ENCODE data around the gene NMB.

NMB gene

GRCh38 chr15:84656972-84657371 is 1.0 kb downstream of the NMB start:
- peaks cover 12% of the 10 kb centered on the region for H3K4me1 ChIP-seq (ENCODE audit: control insufficient read depth, insufficient read depth, low read length)
- no peak overlapping the region for H3K27ac ChIP-seq (ENCODE audit: insufficient read depth, low read depth, low read length, poor library complexity, severe bottlenecking)
- H3K36me3 ChIP-seq (ENCODE audit: control insufficient read depth, insufficient read depth, low read length): peaks cover 5% of the 10 kb centered on the region
- 93 to 94% methylated on average over 7 of the region's 7 CpGs for WGBS, 2 experiments
- no peaks in the 10 kb centered on the region for H3K9me3 ChIP-seq (ENCODE audit: control insufficient read depth, low read length)
- H3K27me3 ChIP-seq (ENCODE audit: control insufficient read depth, insufficient read depth, low read length, poor library complexity, severe bottlenecking): peaks cover 17% of the 10 kb centered on the region
- H3K4me3 ChIP-seq (ENCODE audit: insufficient read depth, low read depth, low read length): no peak overlapping the region

GRCh38 chr15:84654689-84655453 is 3.1 kb downstream of the NMB start:
- peaks cover 17% of the 10 kb centered on the region for H3K27me3 ChIP-seq (ENCODE audit: control insufficient read depth, insufficient read depth, low read length, poor library complexity, severe bottlenecking)
- peaks cover 12% of the 10 kb centered on the region for H3K36me3 ChIP-seq (ENCODE audit: control insufficient read depth, insufficient read depth, low read length)
- WGBS, 2 experiments: 14 to 16% methylated on average over 19 of the region's 19 CpGs
- peak overlapping the region; percentile 71 for H3K27ac ChIP-seq (ENCODE audit: insufficient read depth, low read depth, low read length, poor library complexity, severe bottlenecking)
- peak overlapping the region; percentile 100 for H3K4me3 ChIP-seq (ENCODE audit: insufficient read depth, low read depth, low read length)
- H3K4me1 ChIP-seq (ENCODE audit: control insufficient read depth, insufficient read depth, low read length): peaks cover 12% of the 10 kb centered on the region
- H3K9me3 ChIP-seq (ENCODE audit: control insufficient read depth, low read length): no peaks in the 10 kb centered on the region

- WGBS, 2 experiments: 0 to 1% methylated on average over 45 to 49 of the region's 49 CpGs
- H3K4me1 ChIP-seq (ENCODE audit: control insufficient read depth, insufficient read depth, low read length): peaks cover 12% of the 10 kb centered on the region
These were observed 3.9 kb downstream of the NMB start, which contains the start of gene WDR73 for GRCh38 chr15:84653910-84654688. TSS of gene WDR73 (minus strand) at chr15:84654283. CDS start at chr15:84654274, 9 bp downstream.

GRCh38 chr15:84653584-84653909 is 4.5 kb downstream of the NMB start:
- Histone ChIP-seq H3K9me3 (ENCODE audit: control insufficient read depth, low read length) (no peaks in the 10 kb centered on the region), H3K27ac (ENCODE audit: insufficient read depth, low read depth, low read length, poor library complexity, severe bottlenecking) (peak overlapping the region; percentile 78), H3K36me3 (ENCODE audit: control insufficient read depth, insufficient read depth, low read length) (peaks cover 13% of the 10 kb centered on the region), H3K4me1 (ENCODE audit: control insufficient read depth, insufficient read depth, low read length) (peaks cover 12% of the 10 kb centered on the region), H3K4me3 (ENCODE audit: insufficient read depth, low read depth, low read length) (peak overlapping the region; percentile 100), H3K27me3 (ENCODE audit: control insufficient read depth, insufficient read depth, low read length, poor library complexity, severe bottlenecking) (peaks cover 17% of the 10 kb centered on the region)
- WGBS, 2 experiments: 36 to 39% methylated on average over 7 of the region's 7 CpGs

More at GRCh38 chr15:84653910-84654688, 3.9 kb downstream of the NMB start, which contains the start of gene WDR73:
- H3K9me3 ChIP-seq (ENCODE audit: control insufficient read depth, low read length): no peaks in the 10 kb centered on the region
- peaks cover 12% of the 10 kb centered on the region for H3K36me3 ChIP-seq (ENCODE audit: control insufficient read depth, insufficient read depth, low read length)
- H3K27me3 ChIP-seq (ENCODE audit: control insufficient read depth, insufficient read depth, low read length, poor library complexity, severe bottlenecking): peaks cover 17% of the 10 kb centered on the region
- peak within 1 kb of the TSS; percentile 78 for H3K27ac ChIP-seq (ENCODE audit: insufficient read depth, low read depth, low read length, poor library complexity, severe bottlenecking)
- peak within 1 kb of the TSS; percentile 100 for H3K4me3 ChIP-seq (ENCODE audit: insufficient read depth, low read depth, low read length)

- Histone ChIP-seq H3K27ac (ENCODE audit: insufficient read depth, low read depth, low read length, poor library complexity, severe bottlenecking) (no peak overlapping the region), H3K4me1 (ENCODE audit: control insufficient read depth, insufficient read depth, low read length) (peaks cover 7% of the 10 kb centered on the region), H3K36me3 (ENCODE audit: control insufficient read depth, insufficient read depth, low read length) (peaks cover 37% of the 10 kb centered on the region), H3K4me3 (ENCODE audit: insufficient read depth, low read depth, low read length) (no peak overlapping the region), H3K9me3 (ENCODE audit: control insufficient read depth, low read length) (no peaks in the 10 kb centered on the region), H3K27me3 (ENCODE audit: control insufficient read depth, insufficient read depth, low read length, poor library complexity, severe bottlenecking) (no peaks in the 10 kb centered on the region)
- WGBS, 2 experiments: 90 to 100% methylated on average over 2 of the region's 2 CpGs
These were observed 8.3 kb downstream of the NMB start for GRCh38 chr15:84649706-84650105.

- Histone ChIP-seq H3K9me3 (ENCODE audit: control insufficient read depth, low read length) (no peaks in the 10 kb centered on the region), H3K4me1 (ENCODE audit: control insufficient read depth, insufficient read depth, low read length) (peaks cover 6% of the 10 kb centered on the region), H3K4me3 (ENCODE audit: insufficient read depth, low read depth, low read length) (no peak overlapping the region), H3K36me3 (ENCODE audit: control insufficient read depth, insufficient read depth, low read length) (peaks cover 37% of the 10 kb centered on the region), H3K27ac (ENCODE audit: insufficient read depth, low read depth, low read length, poor library complexity, severe bottlenecking) (no peak overlapping the region), H3K27me3 (ENCODE audit: control insufficient read depth, insufficient read depth, low read length, poor library complexity, severe bottlenecking) (no peaks in the 10 kb centered on the region)
- whole genome bisulfite sequencing, 2 experiments: 93 to 95% methylated on average over 3 of the region's 3 CpGs
These were observed 9.5 kb downstream of the NMB start for GRCh38 chr15:84648539-84648938.

GRCh38 chr15:84647726-84648125 is 10.3 kb downstream of the NMB start:
- Histone ChIP-seq H3K9me3 (ENCODE audit: control insufficient read depth, low read length) (no peaks in the 10 kb centered on the region), H3K4me3 (ENCODE audit: insufficient read depth, low read depth, low read length) (no peak overlapping the region), H3K27me3 (ENCODE audit: control insufficient read depth, insufficient read depth, low read length, poor library complexity, severe bottlenecking) (no peaks in the 10 kb centered on the region), H3K27ac (ENCODE audit: insufficient read depth, low read depth, low read length, poor library complexity, severe bottlenecking) (no peak overlapping the region), H3K4me1 (ENCODE audit: control insufficient read depth, insufficient read depth, low read length) (no peaks in the 10 kb centered on the region), H3K36me3 (ENCODE audit: control insufficient read depth, insufficient read depth, low read length) (peaks cover 43% of the 10 kb centered on the region)

- Histone ChIP-seq H3K27ac (ENCODE audit: insufficient read depth, low read depth, low read length, poor library complexity, severe bottlenecking) (no peak overlapping the region), H3K4me3 (ENCODE audit: insufficient read depth, low read depth, low read length) (no peak overlapping the region), H3K4me1 (ENCODE audit: control insufficient read depth, insufficient read depth, low read length) (no peaks in the 10 kb centered on the region), H3K9me3 (ENCODE audit: control insufficient read depth, low read length) (no peaks in the 10 kb centered on the region), H3K27me3 (ENCODE audit: control insufficient read depth, insufficient read depth, low read length, poor library complexity, severe bottlenecking) (no peaks in the 10 kb centered on the region), H3K36me3 (ENCODE audit: control insufficient read depth, insufficient read depth, low read length) (peaks cover 34% of the 10 kb centered on the region)
- 95 to 96% methylated on average over 10 of the region's 10 CpGs for WGBS, 2 experiments
These were observed 12.0 kb downstream of the NMB start for GRCh38 chr15:84645997-84646396.

- WGBS, 2 experiments: 96 to 97% methylated on average over 10 of the region's 10 CpGs
- Histone ChIP-seq H3K4me3 (ENCODE audit: insufficient read depth, low read depth, low read length) (no peak overlapping the region), H3K27ac (ENCODE audit: insufficient read depth, low read depth, low read length, poor library complexity, severe bottlenecking) (no peak overlapping the region), H3K27me3 (ENCODE audit: control insufficient read depth, insufficient read depth, low read length, poor library complexity, severe bottlenecking) (no peaks in the 10 kb centered on the region), H3K4me1 (ENCODE audit: control insufficient read depth, insufficient read depth, low read length) (no peaks in the 10 kb centered on the region), H3K36me3 (ENCODE audit: control insufficient read depth, insufficient read depth, low read length) (peaks cover 35% of the 10 kb centered on the region), H3K9me3 (ENCODE audit: control insufficient read depth, low read length) (no peaks in the 10 kb centered on the region)
These were observed 12.5 kb downstream of the NMB start for GRCh38 chr15:84645496-84645895.

- Histone ChIP-seq H3K27me3 (ENCODE audit: control insufficient read depth, insufficient read depth, low read length, poor library complexity, severe bottlenecking) (no peaks in the 10 kb centered on the region), H3K4me3 (ENCODE audit: insufficient read depth, low read depth, low read length) (no peak overlapping the region), H3K4me1 (ENCODE audit: control insufficient read depth, insufficient read depth, low read length) (no peaks in the 10 kb centered on the region), H3K27ac (ENCODE audit: insufficient read depth, low read depth, low read length, poor library complexity, severe bottlenecking) (no peak overlapping the region), H3K36me3 (ENCODE audit: control insufficient read depth, insufficient read depth, low read length) (peaks cover 35% of the 10 kb centered on the region), H3K9me3 (ENCODE audit: control insufficient read depth, low read length) (no peaks in the 10 kb centered on the region)
- 95 to 96% methylated on average over 5 to 6 of the region's 6 CpGs for WGBS, 2 experiments
These were observed 14.2 kb downstream of the NMB start for GRCh38 chr15:84643838-84644237.
